ENCODE data around the gene AUTS2.

DNA sequence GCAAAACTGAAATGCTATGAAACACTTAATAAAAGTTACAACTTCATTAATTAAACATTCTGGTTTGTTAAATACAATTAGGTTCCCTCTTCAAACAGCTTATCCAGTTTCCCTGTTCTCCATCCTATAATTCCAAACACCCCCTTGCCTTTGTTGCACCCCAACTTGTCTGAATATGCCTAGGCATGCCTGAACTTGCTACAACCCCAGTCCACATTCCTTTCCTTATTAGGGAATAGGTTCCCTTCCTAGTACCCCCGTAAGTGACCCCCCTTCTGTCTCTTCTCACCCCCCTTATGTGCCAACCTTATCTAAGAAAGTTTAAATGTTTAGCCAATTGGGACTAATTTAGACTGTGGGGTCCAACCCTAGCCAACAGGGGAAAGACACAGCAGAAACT is 1238.0 kb downstream of the AUTS2 start:
- TF ChIP-seq, protein P1, sequence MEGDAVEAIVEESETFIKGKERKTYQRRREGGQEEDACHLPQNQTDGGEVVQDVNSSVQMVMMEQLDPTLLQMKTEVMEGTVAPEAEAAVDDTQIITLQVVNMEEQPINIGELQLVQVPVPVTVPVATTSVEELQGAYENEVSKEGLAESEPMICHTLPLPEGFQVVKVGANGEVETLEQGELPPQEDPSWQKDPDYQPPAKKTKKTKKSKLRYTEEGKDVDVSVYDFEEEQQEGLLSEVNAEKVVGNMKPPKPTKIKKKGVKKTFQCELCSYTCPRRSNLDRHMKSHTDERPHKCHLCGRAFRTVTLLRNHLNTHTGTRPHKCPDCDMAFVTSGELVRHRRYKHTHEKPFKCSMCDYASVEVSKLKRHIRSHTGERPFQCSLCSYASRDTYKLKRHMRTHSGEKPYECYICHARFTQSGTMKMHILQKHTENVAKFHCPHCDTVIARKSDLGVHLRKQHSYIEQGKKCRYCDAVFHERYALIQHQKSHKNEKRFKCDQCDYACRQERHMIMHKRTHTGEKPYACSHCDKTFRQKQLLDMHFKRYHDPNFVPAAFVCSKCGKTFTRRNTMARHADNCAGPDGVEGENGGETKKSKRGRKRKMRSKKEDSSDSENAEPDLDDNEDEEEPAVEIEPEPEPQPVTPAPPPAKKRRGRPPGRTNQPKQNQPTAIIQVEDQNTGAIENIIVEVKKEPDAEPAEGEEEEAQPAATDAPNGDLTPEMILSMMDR (IDR thresholded peaks at IDR 0.05), result no peak
- TF ChIP-seq TCF7L2 (IDR thresholded peaks at IDR 0.05; ENCODE audit: low read depth, low read length), result no peak
- TF ChIP-seq, protein P2, sequence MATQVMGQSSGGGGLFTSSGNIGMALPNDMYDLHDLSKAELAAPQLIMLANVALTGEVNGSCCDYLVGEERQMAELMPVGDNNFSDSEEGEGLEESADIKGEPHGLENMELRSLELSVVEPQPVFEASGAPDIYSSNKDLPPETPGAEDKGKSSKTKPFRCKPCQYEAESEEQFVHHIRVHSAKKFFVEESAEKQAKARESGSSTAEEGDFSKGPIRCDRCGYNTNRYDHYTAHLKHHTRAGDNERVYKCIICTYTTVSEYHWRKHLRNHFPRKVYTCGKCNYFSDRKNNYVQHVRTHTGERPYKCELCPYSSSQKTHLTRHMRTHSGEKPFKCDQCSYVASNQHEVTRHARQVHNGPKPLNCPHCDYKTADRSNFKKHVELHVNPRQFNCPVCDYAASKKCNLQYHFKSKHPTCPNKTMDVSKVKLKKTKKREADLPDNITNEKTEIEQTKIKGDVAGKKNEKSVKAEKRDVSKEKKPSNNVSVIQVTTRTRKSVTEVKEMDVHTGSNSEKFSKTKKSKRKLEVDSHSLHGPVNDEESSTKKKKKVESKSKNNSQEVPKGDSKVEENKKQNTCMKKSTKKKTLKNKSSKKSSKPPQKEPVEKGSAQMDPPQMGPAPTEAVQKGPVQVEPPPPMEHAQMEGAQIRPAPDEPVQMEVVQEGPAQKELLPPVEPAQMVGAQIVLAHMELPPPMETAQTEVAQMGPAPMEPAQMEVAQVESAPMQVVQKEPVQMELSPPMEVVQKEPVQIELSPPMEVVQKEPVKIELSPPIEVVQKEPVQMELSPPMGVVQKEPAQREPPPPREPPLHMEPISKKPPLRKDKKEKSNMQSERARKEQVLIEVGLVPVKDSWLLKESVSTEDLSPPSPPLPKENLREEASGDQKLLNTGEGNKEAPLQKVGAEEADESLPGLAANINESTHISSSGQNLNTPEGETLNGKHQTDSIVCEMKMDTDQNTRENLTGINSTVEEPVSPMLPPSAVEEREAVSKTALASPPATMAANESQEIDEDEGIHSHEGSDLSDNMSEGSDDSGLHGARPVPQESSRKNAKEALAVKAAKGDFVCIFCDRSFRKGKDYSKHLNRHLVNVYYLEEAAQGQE (IDR thresholded peaks at IDR 0.05; ENCODE audit: insufficient read depth in 1 of 2, low read depth in 2 of 2, low read length in 1 of 2), result no peak

Data from Panc1 (cell line).